Activated effector memory CD4-positive, alpha-beta T cell treated with anti-CD3 and anti-CD28 coated beads, Interleukin-2, amount 50 U/mL, for 16 hours (primary cell): ENCODE results near the gene TNFAIP8L1.

Experiments used
- DNase-seq: peaks from one replicate; pipeline ENCODE4 v3.0.0-alpha.2; 2020

The TNFAIP8L1 gene

GRCh38 chr19:4682417-4683200 is 43.3 kb downstream of the TNFAIP8L1 start:
- no peak for DNase-seq

DNA sequence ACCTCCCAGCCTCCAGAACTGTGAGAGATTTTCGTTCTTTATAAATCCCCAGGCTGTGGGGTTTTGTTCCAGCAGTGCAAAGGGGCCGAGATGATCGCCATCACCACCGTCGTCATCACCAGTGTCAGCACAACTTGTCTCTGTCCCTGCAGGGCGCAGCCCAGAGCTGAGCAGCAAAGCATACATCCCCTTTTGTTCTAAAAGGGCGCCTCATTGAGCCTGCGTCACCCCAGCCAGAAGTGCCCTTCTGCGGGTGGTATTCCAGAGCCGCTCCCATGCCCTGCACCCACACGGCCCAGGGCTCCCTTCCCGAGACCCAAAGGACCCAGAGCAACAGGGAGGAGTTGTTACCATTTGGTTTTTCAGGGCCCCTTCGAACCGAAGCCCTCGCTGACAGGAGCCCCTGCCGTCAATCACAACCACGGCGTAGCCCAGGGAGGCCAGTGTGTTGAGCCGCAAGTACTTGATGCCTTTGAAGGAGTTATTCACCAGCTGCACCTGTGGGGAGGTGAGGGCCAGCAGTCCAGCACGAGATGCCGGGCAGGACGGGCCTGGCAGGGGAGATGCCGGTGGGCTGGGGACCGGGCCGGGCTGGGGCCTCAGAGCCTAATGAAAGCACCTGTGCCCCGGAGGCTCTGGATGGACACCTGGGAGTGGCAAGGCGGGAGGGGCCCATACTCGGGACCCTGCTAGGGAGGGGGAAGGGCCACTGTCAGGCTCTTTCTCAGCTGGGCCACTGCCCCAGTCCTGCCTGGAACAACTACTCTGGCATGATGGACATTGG is 45.2 kb downstream of the TNFAIP8L1 start:
- DNase-seq, result no peak

DNA sequence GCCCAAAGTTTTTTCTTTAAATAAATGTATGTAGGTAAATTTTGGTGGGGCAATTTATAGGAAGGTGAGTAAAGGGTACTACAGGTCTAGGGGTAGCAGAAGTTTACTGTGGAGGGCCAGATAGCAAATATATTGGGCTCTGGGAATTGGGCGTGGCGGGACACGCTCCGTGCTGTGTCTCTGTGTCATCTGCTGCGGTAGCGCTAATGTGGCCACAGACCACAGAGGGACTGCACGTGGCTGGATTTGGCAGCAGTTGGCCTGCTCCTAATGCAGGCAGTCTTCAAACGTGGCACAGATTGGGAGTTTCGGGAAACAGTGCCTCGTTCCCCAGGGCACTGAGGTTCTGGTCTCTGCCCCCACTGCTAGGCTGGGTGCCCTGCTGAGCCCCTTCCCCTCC is 47.4 kb downstream of the TNFAIP8L1 start:
- no peak for DNase-seq

- no peak for DNase-seq
These were observed 48.1 kb downstream of the TNFAIP8L1 start for GRCh38 chr19:4687396-4687795.

GRCh38 chr19:4688587-4688986 is 49.3 kb downstream of the TNFAIP8L1 start:
- DNase-seq, result no peak

GRCh38 chr19:4689403-4689802 is 50.1 kb downstream of the TNFAIP8L1 start:
- DNase-seq, result no peak

- no peak for DNase-seq
These were observed 51.0 kb downstream of the TNFAIP8L1 start for GRCh38 chr19:4690361-4690760.

GRCh38 chr19:4691373-4691772 is 52.1 kb downstream of the TNFAIP8L1 start:
- DNase-seq, result no peak

DNA sequence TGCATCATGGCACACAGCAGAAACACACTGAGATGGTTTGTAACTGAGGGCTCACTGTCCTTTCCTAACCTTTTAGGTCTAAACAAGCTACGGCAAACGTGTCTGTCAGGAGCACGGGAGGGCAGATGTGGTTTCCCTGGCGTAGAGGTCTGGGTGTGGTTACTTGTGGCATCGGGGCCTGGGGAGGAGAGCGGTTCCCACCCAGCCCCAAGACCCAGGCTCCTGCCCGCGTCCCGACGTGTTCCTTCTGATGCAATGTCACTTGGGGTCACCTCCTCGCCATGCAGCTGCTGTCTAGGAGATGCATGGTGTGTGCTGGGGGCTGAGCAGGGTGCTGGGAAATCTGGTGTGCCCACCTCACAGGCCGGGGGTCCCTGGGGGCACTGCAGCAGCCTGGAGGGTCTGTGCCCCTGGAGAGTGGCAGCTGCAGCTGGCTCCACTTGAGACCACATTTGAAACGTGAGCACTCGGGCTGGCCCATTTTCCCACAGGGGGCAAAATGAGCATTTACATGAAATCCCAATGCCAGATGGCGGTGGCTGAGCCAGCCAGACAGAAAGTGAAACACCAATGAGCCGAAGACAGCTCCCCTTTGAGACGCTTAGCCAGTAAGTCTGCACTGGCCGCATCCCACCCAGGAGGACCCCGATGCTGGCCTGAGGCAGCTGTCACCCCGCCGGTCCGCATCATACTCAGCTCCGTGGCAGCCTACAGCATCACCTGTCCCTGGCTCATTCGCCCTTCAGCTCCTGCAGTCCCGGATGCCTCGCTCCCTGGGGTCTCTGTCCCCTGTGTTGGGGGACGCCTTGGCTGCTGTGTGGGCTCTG is 53.1 kb downstream of the TNFAIP8L1 start:
- DNase-seq, result no peak

DNA sequence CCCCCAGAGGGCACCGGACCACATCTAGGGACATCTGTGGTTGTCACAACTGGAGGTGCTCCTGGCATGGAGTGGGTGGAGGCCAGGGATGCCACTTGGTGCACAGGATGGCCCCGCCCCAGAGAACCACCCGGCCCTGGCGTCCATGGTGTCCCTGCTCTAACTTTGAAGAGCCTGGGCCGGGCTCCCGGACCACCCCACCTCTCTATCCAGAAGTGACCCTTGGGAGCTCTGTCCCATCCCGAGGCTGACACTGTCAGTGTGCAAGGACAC is 53.7 kb downstream of the TNFAIP8L1 start:
- DNase-seq, result no peak

DNA sequence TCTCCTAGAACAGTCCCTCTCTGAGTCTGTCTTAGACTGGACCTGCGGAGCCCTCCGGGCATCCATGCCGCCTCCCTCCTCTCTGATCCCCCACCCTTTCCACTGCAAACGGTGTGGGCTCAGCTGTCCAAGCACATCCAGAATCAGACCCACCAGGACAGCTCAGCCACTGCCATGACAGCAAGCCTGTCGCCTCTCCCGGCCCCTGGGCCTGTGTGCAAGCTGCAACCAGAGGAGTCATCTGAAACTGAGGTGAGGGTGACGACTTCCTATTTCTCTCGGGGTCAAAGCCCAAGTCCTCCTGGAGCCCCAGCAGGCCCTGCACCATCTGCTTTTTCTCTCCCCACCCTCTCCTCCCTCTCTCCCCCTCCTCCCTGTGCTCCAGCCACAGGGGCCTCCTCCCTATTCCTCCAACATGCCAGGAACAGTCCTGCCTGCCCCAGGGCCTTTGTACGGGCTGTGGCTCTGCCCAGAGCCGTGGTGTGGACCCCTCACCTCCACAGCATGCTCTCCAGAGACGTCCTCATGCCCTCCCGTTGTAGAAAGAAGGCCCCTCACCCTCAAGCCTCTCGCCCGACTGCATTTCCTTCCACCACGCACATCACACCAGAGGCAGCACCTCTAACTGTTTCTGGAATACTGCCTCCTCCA is 54.3 kb downstream of the TNFAIP8L1 start:
- DNase-seq, result no peak

DNA sequence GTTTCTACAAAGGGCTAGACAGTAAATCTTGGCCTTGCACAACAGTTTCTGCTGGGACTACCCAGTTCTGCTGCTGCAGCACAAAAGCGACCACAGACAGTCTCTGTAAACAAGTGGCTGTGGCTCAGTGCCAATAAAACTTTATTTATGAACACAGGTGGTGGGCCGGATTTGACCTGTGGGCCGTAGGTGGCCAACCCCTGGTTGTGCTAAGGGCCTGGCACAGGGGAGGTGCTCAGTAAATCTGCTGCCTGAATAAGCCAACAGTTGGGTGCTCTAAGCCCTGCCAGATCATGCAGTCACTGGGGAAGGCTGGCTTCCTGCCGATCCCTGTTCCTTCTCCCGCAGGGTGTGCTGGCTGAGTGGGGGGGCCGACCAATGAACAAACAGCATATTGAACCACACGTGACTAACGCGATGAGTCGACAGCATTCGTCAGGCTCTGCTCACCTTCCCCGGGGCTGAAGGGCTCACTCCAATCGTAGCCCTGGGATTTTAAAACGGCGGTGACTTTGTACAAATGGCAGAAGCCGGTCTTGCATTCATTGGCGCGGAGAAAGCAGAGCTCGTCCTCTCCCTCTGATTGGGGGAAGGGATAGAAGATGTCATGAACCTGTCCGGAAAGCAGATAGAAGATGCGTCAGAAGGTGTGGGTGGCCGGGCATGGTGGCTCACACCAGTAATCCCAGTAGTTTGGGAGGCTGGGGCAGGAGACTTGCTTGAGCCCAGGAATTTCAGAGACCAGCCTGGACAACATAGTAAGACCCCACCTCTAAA is 55.1 kb downstream of the TNFAIP8L1 start:
- no peak for DNase-seq

- no peak for DNase-seq
These were observed 56.0 kb downstream of the TNFAIP8L1 start for GRCh38 chr19:4695224-4695731.

DNA sequence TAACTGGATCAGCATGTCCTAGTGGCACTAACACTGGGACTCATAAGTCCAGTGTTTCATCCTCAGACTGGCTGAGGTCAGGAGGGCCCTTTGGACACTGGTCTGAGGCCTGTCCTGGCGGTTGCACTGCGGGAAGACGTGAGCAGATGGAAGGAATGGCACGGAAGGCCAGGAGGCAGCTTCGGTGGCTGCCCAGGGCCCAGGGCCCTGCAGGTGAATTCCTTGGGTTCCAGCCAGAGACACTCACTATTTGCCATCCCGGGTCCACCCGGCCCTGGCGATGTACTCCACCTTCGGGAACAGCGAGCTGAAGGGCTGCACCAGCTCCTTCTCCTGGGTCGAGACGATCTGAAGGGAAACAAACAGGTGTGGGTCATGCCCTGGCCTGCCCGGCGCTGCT is 58.0 kb downstream of the TNFAIP8L1 start:
- DNase-seq, result no peak

DNA sequence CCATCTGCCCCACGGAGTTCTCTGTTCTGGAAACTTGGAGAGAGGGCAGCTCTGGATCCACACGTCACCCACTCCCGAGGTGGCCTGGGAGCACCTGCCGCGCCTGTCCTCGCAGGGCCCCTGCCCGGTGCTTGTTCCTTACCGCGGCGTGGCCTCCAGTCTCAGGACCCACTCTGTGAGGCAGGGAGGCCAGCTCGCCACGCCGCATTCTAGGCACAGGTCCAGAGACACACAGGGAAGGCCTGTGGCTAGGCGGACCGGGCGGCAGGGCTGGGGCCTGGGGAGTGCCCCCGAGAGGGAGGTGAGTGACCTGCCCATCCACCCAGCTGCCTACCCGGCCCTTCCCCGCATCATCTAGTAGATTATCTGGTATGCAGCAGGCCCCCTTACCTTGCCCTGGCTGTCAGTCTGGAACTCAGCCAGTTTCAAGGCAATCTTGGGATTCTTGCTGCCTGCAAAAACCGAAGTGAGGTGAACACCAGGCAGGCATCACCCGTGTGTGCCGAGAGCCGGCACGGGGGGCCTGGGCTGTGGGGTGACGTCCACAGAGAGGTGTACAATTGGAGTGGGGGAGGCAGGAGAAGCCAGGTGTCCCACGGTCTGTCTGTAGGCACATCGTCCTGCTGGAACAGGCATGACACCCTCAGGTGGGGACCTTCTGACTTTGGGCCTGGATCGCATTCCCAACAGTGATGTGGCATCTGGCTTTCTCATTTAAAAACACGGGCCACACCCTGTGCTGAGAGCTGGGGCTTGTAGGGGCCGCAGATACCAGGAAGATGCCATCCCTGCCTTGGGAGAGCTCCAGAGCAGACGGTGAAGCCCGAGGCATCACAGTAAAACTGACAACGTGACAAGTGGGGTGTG is 60.7 kb downstream of the TNFAIP8L1 start:
- no peak for DNase-seq

- no peak for DNase-seq
These were observed 61.3 kb downstream of the TNFAIP8L1 start for GRCh38 chr19:4700693-4700970.

- DNase-seq, result no peak
These were observed 62.2 kb downstream of the TNFAIP8L1 start for GRCh38 chr19:4701557-4701956.

DNA sequence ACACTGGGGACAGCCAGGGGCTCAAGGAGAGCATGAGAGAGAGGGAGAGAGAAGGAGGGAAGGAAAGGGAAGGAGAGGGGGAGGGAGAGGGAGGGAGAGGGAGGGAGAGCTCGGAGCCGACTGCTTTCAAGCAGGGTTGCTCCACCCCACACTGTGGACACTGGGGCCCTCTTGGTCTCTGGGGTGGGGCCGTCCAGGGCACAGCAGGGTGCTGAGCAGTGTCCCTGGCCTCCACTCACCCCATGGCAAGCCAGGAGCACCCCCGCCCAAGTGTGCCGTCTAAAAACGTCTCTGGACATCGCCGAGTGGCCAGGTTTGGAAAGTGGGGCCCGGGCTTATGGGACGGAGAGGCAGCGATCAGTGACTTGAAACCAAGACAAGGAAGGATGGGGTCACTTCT is 63.4 kb downstream of the TNFAIP8L1 start:
- no peak for DNase-seq

DNA sequence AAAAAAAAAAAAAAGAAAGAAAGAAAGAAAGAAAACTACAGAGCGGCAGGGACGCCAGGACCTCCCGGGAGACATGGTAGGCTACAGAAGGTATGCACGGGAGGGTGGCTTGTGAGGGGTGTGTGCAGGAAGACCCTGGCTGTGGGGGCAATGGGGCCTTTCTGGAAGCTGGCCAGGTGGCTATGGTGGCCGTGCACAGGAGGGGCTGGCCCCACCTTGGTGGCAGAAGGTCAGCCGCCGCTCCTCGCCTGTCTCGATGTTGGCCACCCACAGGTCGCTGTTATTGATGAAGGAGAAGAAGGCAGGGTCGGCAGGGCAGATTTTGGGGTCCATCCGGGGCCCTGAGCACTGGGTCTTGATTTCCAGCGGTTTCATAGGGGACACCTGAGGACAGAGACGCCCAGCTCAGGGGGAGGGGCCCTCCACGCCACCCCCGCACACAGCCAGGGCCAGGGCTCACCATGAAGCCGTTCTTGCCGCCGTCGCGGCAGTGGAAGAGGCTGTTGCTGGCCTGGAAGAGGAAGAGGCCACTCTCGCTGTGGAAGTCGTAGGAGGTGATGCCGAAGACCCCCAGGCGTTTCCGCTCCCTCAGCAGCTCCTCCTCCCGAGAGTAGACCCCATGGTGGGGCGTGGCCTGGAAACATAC is 64.5 kb downstream of the TNFAIP8L1 start:
- DNase-seq, result no peak

- DNase-seq, result no peak
These were observed 65.0 kb downstream of the TNFAIP8L1 start for GRCh38 chr19:4704317-4704673.
